Mesendoderm (in vitro differentiated cells): ENCODE measurements around the gene KRTAP9-7.
"Not testable (repeated sequence)": the region's sequence is repeated elsewhere in the genome, so short reads cannot be mapped to it uniquely, and the experiment has no call there.

Experiments
- DNase-seq: peaks from one replicate; pipeline ENCODE4 v3.0.0; 2013
- H2AK5ac ChIP-seq: 2 replicates; pipeline ENCODE4 v1.6.1; 2013; ENCODE audit warnings: low read length, inconsistent platforms
- H2BK120ac ChIP-seq: 2 replicates; pipeline ENCODE4 v1.6.1; 2013; ENCODE audit warnings: low read depth, mild to moderate bottlenecking, low read length, moderate library complexity, mixed read lengths
- H2BK15ac ChIP-seq: replicated peaks from 2 replicates; pipeline ENCODE4 v1.6.1; 2013; ENCODE audit warnings: low read depth, mild to moderate bottlenecking, moderate library complexity
- H2BK5ac ChIP-seq: 2 replicates; pipeline ENCODE4 v1.6.1; 2013; ENCODE audit warnings: low read length, inconsistent platforms
- H3K18ac ChIP-seq: 2 replicates; pipeline ENCODE4 v1.6.1; 2013; ENCODE audit warnings: mild to moderate bottlenecking, low read length, mixed read lengths
- H3K23ac ChIP-seq: one replicate; pipeline ENCODE4 v1.6.1; 2013; ENCODE audit warnings: low read length
- H3K27ac ChIP-seq: 2 replicates; pipeline ENCODE4 v1.5.1; 2013; ENCODE audit warnings: low read depth, mild to moderate bottlenecking, inconsistent platforms, low read length, moderate library complexity
- H3K27me3 ChIP-seq: 2 replicates; pipeline ENCODE4 v1.6.1; 2013; ENCODE audit warnings: low read length, control low read depth, mild to moderate bottlenecking, inconsistent platforms; ENCODE audit not compliant: insufficient read depth, poor library complexity
- H3K36me3 ChIP-seq: 2 replicates; pipeline ENCODE4 v1.6.1; 2013; ENCODE audit warnings: low read length, inconsistent platforms; ENCODE audit not compliant: control insufficient read depth, insufficient read depth
- H3K4ac ChIP-seq: one replicate; pipeline ENCODE4 v1.6.1; 2013; ENCODE audit warnings: low read depth, mild to moderate bottlenecking, low read length, moderate library complexity
- H3K4me1 ChIP-seq: 2 replicates; pipeline ENCODE4 v1.6.1; 2013; ENCODE audit warnings: low read depth, low read length, inconsistent platforms; ENCODE audit not compliant: control insufficient read depth
- H3K4me2 ChIP-seq: 2 replicates; pipeline ENCODE4 v1.6.1; 2013; ENCODE audit warnings: low read length
- H3K4me3 ChIP-seq: 2 replicates; pipeline ENCODE4 v1.5.1; 2013; ENCODE audit warnings: mild to moderate bottlenecking, low read length
- H3K56ac ChIP-seq: one replicate; pipeline ENCODE4 v1.6.1; 2013; ENCODE audit warnings: low read length
- H3K79me1 ChIP-seq: 2 replicates; pipeline ENCODE4 v1.6.1; 2013; ENCODE audit warnings: low read length, inconsistent platforms
- H3K79me2 ChIP-seq: 2 replicates; pipeline ENCODE4 v1.6.1; 2013; ENCODE audit warnings: mild to moderate bottlenecking, low read length; ENCODE audit not compliant: control insufficient read depth, insufficient read depth
- H3K9ac ChIP-seq: 2 replicates; pipeline ENCODE4 v1.6.1; 2013; ENCODE audit warnings: low read length, inconsistent platforms
- H4K5ac ChIP-seq: one replicate; pipeline ENCODE4 v1.6.1; 2013; ENCODE audit warnings: low read length
- H4K8ac ChIP-seq: one replicate; pipeline ENCODE4 v1.6.1; 2013; ENCODE audit warnings: low read depth, mild to moderate bottlenecking, control low read depth, low read length, moderate library complexity
- WGBS: extraction: QIAGEN DNeasy Blood & Tissue Kit; methylation state at CpG from one replicate; pipeline ENCODE4 v1.1.7; 2013; ENCODE audit warnings: low lambda C conversion rate, missing lambda C conversion rate; ENCODE audit not compliant: insufficient coverage; ENCODE audit errors: extremely low coverage; 5-methylcytosine and 5-hydroxymethylcytosine counted together

The KRTAP9-7 gene

DNA sequence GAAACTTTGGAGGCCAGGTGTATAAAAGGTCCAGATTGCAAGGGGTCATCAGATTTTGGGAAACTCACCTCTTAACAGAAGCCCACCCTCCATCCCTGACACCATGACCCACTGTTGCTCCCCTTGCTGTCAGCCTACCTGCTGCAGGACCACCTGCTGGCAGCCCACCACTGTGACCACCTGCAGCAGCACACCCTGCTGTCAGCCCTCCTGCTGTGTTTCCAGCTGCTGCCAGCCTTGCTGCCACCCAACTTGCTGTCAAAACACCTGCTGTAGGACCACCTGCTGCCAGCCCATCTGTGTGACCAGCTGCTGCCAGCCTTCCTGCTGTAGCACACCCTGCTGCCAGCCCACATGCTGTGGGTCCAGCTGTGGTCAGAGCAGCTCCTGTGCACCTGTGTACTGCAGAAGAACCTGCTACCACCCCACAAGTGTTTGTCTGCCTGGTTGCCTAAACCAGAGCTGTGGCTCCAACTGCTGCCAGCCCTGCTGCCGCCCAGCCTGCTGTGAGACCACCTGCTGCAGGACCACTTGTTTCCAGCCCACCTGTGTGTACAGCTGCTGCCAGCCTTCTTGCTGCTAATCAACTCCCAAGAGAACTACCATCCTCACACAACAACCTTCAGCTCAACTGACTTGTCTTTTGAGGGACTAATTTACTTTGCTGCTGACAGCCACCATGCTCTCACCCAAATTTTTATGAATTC, 42.9 kb upstream of the KRTAP9-7 start, which contains the start of gene KRTAP9-3:
KRTAP9-3 (plus strand) TSS at position 51 of the 707 bp plus-strand sequence; CDS start at position 104, 53 bp downstream.
- WGBS = no CpG with 5 or more reads among the region's 1 CpG
- not testable (repeated sequence) for H4K5ac ChIP-seq, H2BK120ac ChIP-seq, H3K79me2 ChIP-seq, H4K8ac ChIP-seq, H2BK15ac ChIP-seq, H3K4me2 ChIP-seq, H2AK5ac ChIP-seq, DNase-seq, H3K27ac ChIP-seq, H3K23ac ChIP-seq, H3K27me3 ChIP-seq, H3K56ac ChIP-seq, H3K9ac ChIP-seq, H3K18ac ChIP-seq, H3K4me3 ChIP-seq, H3K79me1 ChIP-seq, H2BK5ac ChIP-seq, H3K36me3 ChIP-seq, H3K4me1 ChIP-seq, H3K4ac ChIP-seq

DNA sequence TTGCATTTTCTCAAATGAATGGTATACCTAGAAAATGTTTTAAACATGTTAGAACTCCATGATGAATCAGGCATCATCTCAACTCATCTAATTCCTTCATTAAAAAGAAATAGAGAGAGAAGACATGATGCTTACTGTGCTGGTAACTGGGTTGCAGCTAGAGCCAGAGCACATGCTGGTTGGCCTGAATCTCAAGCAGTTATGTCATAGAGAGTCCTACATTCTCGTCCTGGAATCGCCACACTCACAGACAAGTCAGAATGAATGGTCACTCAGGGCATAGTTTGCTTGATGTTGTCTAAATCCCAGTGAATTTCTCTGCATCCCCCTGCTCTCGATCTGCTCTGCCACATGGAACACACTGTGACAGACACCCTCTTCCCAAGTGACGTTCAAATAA, 38.4 kb upstream of the KRTAP9-7 start:
- H3K4me1 ChIP-seq = not testable (repeated sequence)

DNA sequence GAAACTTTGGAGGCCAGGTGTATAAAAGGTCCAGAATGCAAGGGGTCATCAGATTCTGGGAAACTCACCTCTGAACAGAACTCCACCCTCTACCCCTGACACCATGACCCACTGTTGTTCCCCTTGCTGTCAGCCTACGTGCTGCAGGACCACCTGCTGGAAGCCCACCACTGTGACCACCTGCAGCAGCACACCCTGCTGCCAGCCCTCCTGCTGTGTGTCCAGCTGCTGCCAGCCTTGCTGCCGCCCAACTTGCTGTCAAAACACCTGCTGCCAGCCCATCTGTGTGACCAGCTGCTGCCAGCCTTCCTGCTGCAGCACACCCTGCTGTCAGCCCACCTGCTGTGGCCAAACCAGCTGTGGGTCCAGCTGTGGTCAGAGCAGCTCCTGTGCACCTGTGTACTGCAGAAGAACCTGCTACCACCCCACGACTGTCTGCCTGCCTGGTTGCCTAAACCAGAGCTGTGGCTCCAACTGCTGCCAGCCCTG, 37.5 kb upstream of the KRTAP9-7 start, which contains the start of gene KRTAP9-8:
KRTAP9-8 (plus strand) TSS at position 51 of the 489 bp plus-strand sequence; CDS start at position 104, 53 bp downstream.
- not testable (repeated sequence) for H3K56ac ChIP-seq, H3K23ac ChIP-seq, H3K79me1 ChIP-seq, H3K4me1 ChIP-seq, H3K27ac ChIP-seq, H3K4ac ChIP-seq, H2BK120ac ChIP-seq, H2BK5ac ChIP-seq, H2AK5ac ChIP-seq, H4K8ac ChIP-seq, H3K9ac ChIP-seq, H3K36me3 ChIP-seq, DNase-seq, H3K4me3 ChIP-seq, H3K27me3 ChIP-seq, H3K79me2 ChIP-seq, H3K18ac ChIP-seq, H3K4me2 ChIP-seq, H4K5ac ChIP-seq, H2BK15ac ChIP-seq
- WGBS = no CpG with 5 or more reads among the region's 3 CpGs

More for the DNA sequence above, 38.4 kb upstream of the KRTAP9-7 start:
- H3K56ac ChIP-seq, H3K79me1 ChIP-seq, H3K18ac ChIP-seq, DNase-seq, H4K8ac ChIP-seq, H3K27me3 ChIP-seq, H2BK15ac ChIP-seq, H3K23ac ChIP-seq, H3K4me3 ChIP-seq, H2BK120ac ChIP-seq, H3K9ac ChIP-seq, H3K27ac ChIP-seq, H2AK5ac ChIP-seq, H3K4ac ChIP-seq, H3K79me2 ChIP-seq, H4K5ac ChIP-seq, H3K4me2 ChIP-seq, H2BK5ac ChIP-seq, H3K36me3 ChIP-seq: not testable (repeated sequence)
- WGBS = no CpG with 5 or more reads among the region's 4 CpGs

DNA sequence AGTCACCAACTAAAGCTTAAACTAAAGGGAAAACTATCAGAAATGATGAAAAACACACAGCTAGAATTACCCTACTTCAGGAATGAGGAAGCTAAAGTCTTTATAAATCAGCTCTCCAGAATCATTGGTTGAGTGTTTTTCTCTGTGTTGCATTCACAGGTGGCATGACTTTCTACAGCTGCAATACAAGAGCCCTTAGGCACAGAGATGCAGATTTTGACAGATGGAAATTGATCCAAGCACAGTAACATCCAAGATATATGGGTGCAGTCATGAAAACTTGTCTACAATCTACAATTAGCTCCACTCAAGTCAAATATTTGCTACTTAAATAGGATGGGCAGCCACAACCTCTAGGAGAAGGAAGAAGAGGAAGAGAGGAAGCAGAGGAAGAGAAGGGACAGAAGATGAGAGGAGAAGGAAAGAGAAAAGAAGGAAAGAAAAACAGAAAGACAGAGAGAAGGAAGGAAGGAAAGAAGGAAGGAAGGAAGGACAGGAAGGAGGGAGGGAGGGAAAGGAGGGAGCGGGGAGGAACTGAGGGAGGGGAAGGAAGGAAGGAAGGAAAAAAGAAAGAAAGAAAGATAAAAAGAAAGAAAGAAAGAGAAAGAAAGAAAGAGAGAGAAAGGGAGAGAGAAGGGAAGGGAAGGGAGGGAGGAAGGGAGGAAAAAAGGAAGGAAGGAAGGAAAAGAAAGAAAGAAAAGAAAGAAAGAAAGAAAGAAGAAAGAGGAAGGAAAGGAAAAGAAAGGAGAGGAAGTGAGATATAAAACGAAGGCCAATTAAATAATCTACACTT, 28.3 kb upstream of the KRTAP9-7 start:
- not testable (repeated sequence) for H2AK5ac ChIP-seq, H3K4me1 ChIP-seq, H3K27ac ChIP-seq, H3K79me2 ChIP-seq, H3K9ac ChIP-seq, H3K4me3 ChIP-seq, H3K56ac ChIP-seq, H2BK5ac ChIP-seq, H4K5ac ChIP-seq, DNase-seq, H2BK15ac ChIP-seq, H3K27me3 ChIP-seq, H3K23ac ChIP-seq, H3K36me3 ChIP-seq, H3K79me1 ChIP-seq, H3K4me2 ChIP-seq, H4K8ac ChIP-seq, H2BK120ac ChIP-seq, H3K4ac ChIP-seq, H3K18ac ChIP-seq
- WGBS = no CpG with 5 or more reads among the region's 2 CpGs

DNA sequence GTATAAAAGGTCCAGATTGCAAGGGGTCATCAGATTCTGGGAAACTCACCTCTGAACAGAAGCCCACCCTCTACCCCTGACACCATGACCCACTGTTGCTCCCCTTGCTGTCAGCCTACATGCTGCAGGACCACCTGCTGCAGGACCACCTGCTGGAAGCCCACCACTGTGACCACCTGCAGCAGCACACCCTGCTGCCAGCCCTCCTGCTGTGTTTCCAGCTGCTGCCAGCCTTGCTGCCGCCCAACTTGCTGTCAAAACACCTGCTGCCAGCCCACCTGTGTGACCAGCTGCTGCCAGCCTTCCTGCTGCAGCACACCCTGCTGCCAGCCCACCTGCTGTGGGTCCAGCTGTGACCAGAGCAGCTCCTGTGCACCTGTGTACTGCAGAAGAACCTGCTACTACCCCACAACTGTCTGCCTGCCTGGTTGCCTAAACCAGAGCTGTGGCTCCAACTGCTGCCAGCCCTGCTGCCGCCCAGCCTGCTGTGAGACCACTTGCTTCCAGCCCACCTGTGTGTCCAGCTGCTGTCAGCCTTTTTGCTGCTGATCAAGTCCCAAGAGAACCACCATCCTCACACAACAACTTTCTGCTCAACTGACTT, 25.8 kb upstream of the KRTAP9-7 start, which contains the start of gene KRTAP9-4:
KRTAP9-4 (plus strand) TSS at position 51 of the 604 bp plus-strand sequence; CDS start at position 85, 34 bp downstream.
- WGBS = no CpG with 5 or more reads among the region's 2 CpGs
- not testable (repeated sequence) for H4K5ac ChIP-seq, H3K27me3 ChIP-seq

More for the DNA sequence above, 25.8 kb upstream of the KRTAP9-7 start, which contains the start of gene KRTAP9-4:
- not testable (repeated sequence) for H3K27ac ChIP-seq, H2BK15ac ChIP-seq, H4K8ac ChIP-seq, H3K18ac ChIP-seq, H3K79me1 ChIP-seq, DNase-seq, H3K79me2 ChIP-seq, H3K23ac ChIP-seq, H3K4ac ChIP-seq, H2BK5ac ChIP-seq, H3K4me1 ChIP-seq, H2BK120ac ChIP-seq, H3K4me3 ChIP-seq, H3K56ac ChIP-seq, H3K9ac ChIP-seq, H3K36me3 ChIP-seq, H3K4me2 ChIP-seq, H2AK5ac ChIP-seq
